ENCODE data around the gene RPL29. TPM values are rescaled to one million over a fixed set of nuclear protein-coding genes. Genes with fewer than 3 reads are reported as not detected.

RPL29 gene
- total RNA-seq, 4 donors from 2014 or later = 1,093 to 1,919 (median 1,775) TPM

- TF ChIP-seq CTCF (IDR thresholded peaks at IDR 0.05; ENCODE audit: low read depth) = no peak
Observed at GRCh38 chr3:51984269-51984647, 11.4 kb downstream of the RPL29 start.

- TF ChIP-seq CTCF (IDR thresholded peaks at IDR 0.05; ENCODE audit: low read depth) = no peak
Observed at GRCh38 chr3:51983578-51984268, 12.0 kb downstream of the RPL29 start.

GRCh38 chr3:51982838-51983577 is 12.7 kb downstream of the RPL29 start, which contains the start of gene ACY1:
Gene ACY1 (plus strand): TSS chr3:51983535. CDS start chr3:51984065, 530 bp downstream.
- TF ChIP-seq CTCF (IDR thresholded peaks at IDR 0.05; ENCODE audit: low read depth) = no peak

- TF ChIP-seq CTCF (IDR thresholded peaks at IDR 0.05; ENCODE audit: low read depth) = no peak
Observed at GRCh38 chr3:51982352-51982837, 13.3 kb downstream of the RPL29 start.

- TF ChIP-seq CTCF (IDR thresholded peaks at IDR 0.05; ENCODE audit: low read depth) = no peak
Observed at GRCh38 chr3:51980253-51980652, 15.4 kb downstream of the RPL29 start.

GRCh38 chr3:51978143-51978502 is 17.6 kb downstream of the RPL29 start:
- TF ChIP-seq CTCF (IDR thresholded peaks at IDR 0.05; ENCODE audit: low read depth) = no peak

- TF ChIP-seq CTCF (IDR thresholded peaks at IDR 0.05; ENCODE audit: low read depth) = no peak
Observed at GRCh38 chr3:51977446-51978142, 18.1 kb downstream of the RPL29 start.
